Liver (tissue), 9 donors: ENCODE measurements around the gene PCYT1A. TPM values are rescaled to one million over a fixed set of nuclear protein-coding genes. Genes with fewer than 3 reads are reported as not detected.

Experiments used
- DNase-seq: peaks from one replicate; pipeline ENCODE4 v3.0.0-alpha.2; 2017; ENCODE audit warnings: low spot score
- H3K27ac ChIP-seq, 2 donors: one replicate each; pipeline ENCODE4 v1.7.0; 2013; ENCODE audit warnings: inconsistent platforms in 2 of 2, low read length in 2 of 2, control low read depth in 1 of 2, low read depth in 1 of 2, mild to moderate bottlenecking in 1 of 2
- H3K27me3 ChIP-seq, 4 donors: one replicate each; pipeline versions ENCODE4 v1.6.1 to v1.7.0; 2013; ENCODE audit warnings: low read length in 3 of 4, inconsistent platforms in 1 of 4, mild to moderate bottlenecking in 1 of 4, moderate library complexity in 1 of 4; ENCODE audit not compliant: control insufficient read depth in 4 of 4, insufficient read depth in 4 of 4
- H3K36me3 ChIP-seq, 4 donors: one replicate each; pipeline versions ENCODE4 v1.6.1 to v1.7.0; 2013; ENCODE audit warnings: low read length in 3 of 4, mild to moderate bottlenecking in 3 of 4, low read depth in 1 of 4, moderate library complexity in 1 of 4; ENCODE audit not compliant: control insufficient read depth in 4 of 4, insufficient read depth in 3 of 4
- H3K4me1 ChIP-seq, 4 donors: one replicate each; pipeline versions ENCODE4 v1.6.1 to v1.7.0; 2013; ENCODE audit warnings: low read length in 3 of 4, mild to moderate bottlenecking in 3 of 4, moderate library complexity in 1 of 4; ENCODE audit not compliant: control insufficient read depth in 4 of 4, insufficient read depth in 4 of 4
- H3K4me3 ChIP-seq, 3 donors: one replicate each; pipeline versions ENCODE4 v1.6.1 to v1.7.0; 2013; ENCODE audit warnings: low read length in 3 of 3, control low read depth in 1 of 3, low read depth in 1 of 3, mild to moderate bottlenecking in 1 of 3
- H3K9ac ChIP-seq, 2 donors: one replicate each; pipeline ENCODE4 v1.7.0; 2013; ENCODE audit warnings: low read length in 2 of 2, mild to moderate bottlenecking in 2 of 2, moderate library complexity in 2 of 2, control low read depth in 1 of 2, low read depth in 1 of 2
- H3K9me3 ChIP-seq, 4 donors: one replicate each; pipeline versions ENCODE4 v1.6.1 to v1.7.0; 2013; ENCODE audit warnings: low read length in 3 of 4; ENCODE audit not compliant: control insufficient read depth in 4 of 4
- ATF3 ChIP-seq: IDR thresholded peaks from 2 replicates; pipeline ENCODE4 v1.6.1; 2016; ENCODE audit warnings: antibody characterized with exemption
- CTCF ChIP-seq: fragments of 150-350 bp; IDR thresholded peaks from 2 replicates; pipeline ENCODE4 v1.5.1; 2017; ENCODE audit warnings: improper control_type of control experiment, low read depth, low read length; ENCODE audit not compliant: missing input control
- FOXA1 ChIP-seq: IDR thresholded peaks from 2 replicates; pipeline ENCODE4 v1.6.1; 2016; ENCODE audit warnings: antibody characterized with exemption
- FOXA2 ChIP-seq: IDR thresholded peaks from 2 replicates; pipeline ENCODE4 v1.6.1; 2016; ENCODE audit warnings: antibody characterized with exemption
- GABPA ChIP-seq, 2 donors: IDR thresholded peaks in 1 of 2; conservative IDR thresholded peaks in 1 of 2; 2 replicates each; pipeline ENCODE4 v1.6.1; 2016; ENCODE audit warnings: antibody characterized with exemption in 2 of 2, mild to moderate bottlenecking in 1 of 2, moderate library complexity in 1 of 2
- HNF4A ChIP-seq, 2 donors: conservative IDR thresholded peaks; 2 replicates each; pipeline ENCODE4 v1.6.1; 2016; ENCODE audit warnings: antibody characterized with exemption in 2 of 2, mild to moderate bottlenecking in 2 of 2
- HNF4G ChIP-seq: IDR thresholded peaks from 2 replicates; pipeline ENCODE4 v1.6.1; 2016; ENCODE audit warnings: antibody characterized with exemption
- JUND ChIP-seq, 2 donors: IDR thresholded peaks; 2 replicates each; pipeline ENCODE4 v1.6.1; 2016; ENCODE audit warnings: antibody characterized with exemption in 2 of 2
- NR2F2 ChIP-seq: IDR thresholded peaks from 2 replicates; pipeline ENCODE4 v1.6.1; 2016; ENCODE audit warnings: antibody characterized with exemption
- RAD21 ChIP-seq, 2 donors: IDR thresholded peaks; 2 replicates each; pipeline ENCODE4 v1.6.1; 2016; ENCODE audit warnings: antibody characterized with exemption in 2 of 2, mild to moderate bottlenecking in 2 of 2
- REST ChIP-seq: IDR thresholded peaks from 2 replicates; pipeline ENCODE4 v1.6.1; 2016; ENCODE audit warnings: antibody characterized with exemption, mild to moderate bottlenecking
- RXRA ChIP-seq, 2 donors: IDR thresholded peaks; 2 replicates each; pipeline ENCODE4 v1.6.1; 2017 to 2018; ENCODE audit warnings: antibody characterized with exemption in 2 of 2, mild to moderate bottlenecking in 1 of 2
- SP1 ChIP-seq: IDR thresholded peaks from 2 replicates; pipeline ENCODE4 v1.6.1; 2018; ENCODE audit warnings: antibody characterized with exemption, mild to moderate bottlenecking
- YY1 ChIP-seq: IDR thresholded peaks from 2 replicates; pipeline ENCODE4 v1.6.1; 2016; ENCODE audit warnings: antibody characterized with exemption, mild to moderate bottlenecking
- WGBS: extraction: QIAGEN DNeasy Blood & Tissue Kit; methylation state at CpG from one replicate; pipeline ENCODE4 v1.1.7; 2013; 5-methylcytosine and 5-hydroxymethylcytosine counted together
- polyA plus RNA-seq, 2 donors: library from polyadenylated mRNA; stranded (reverse) in 1 of 2; unstranded in 1 of 2; fragments of 200-250 nt in 1 of 2; fragments of >200 nt in 1 of 2; fragmentation: Nextera tagmentation in 1 of 2; extraction: Ambion mirVana in 1 of 2; gene quantifications; one replicate each; pipeline versions ENCODE4 v1.2.1 to v1.2.3, GENCODE V29; 2013 to 2015
- total RNA-seq, 2 donors: library from RNA; depleted of rRNA; stranded (reverse); fragments of >200 nt; gene quantifications; one replicate each; pipeline ENCODE4 v1.2.3, GENCODE V29; 2014
- TF ChIP-seq, protein P1 (sequence below): IDR thresholded peaks from 2 replicates; pipeline ENCODE4 v1.6.1; 2016; ENCODE audit warnings: antibody characterized with exemption
- TF ChIP-seq, protein P2 (sequence below): IDR thresholded peaks from 2 replicates; pipeline ENCODE4 v1.6.1; 2016; ENCODE audit warnings: antibody characterized with exemption
- donor health status: healthy.
- donor health status: healthy.
- donor health status: healthy.
- donor health status: healthy.
- donor health status: healthy.

The PCYT1A gene
- total and polyA plus RNA-seq, 4 donors: 12.5 to 56.8 (median 24.3) TPM

GRCh38 chr3:196232154-196232881 lies 55.2 kb downstream of the PCYT1A start:
- TF ChIP-seq, protein P1, sequence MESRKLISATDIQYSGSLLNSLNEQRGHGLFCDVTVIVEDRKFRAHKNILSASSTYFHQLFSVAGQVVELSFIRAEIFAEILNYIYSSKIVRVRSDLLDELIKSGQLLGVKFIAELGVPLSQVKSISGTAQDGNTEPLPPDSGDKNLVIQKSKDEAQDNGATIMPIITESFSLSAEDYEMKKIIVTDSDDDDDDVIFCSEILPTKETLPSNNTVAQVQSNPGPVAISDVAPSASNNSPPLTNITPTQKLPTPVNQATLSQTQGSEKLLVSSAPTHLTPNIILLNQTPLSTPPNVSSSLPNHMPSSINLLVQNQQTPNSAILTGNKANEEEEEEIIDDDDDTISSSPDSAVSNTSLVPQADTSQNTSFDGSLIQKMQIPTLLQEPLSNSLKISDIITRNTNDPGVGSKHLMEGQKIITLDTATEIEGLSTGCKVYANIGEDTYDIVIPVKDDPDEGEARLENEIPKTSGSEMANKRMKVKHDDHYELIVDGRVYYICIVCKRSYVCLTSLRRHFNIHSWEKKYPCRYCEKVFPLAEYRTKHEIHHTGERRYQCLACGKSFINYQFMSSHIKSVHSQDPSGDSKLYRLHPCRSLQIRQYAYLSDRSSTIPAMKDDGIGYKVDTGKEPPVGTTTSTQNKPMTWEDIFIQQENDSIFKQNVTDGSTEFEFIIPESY: no peak
- TF ChIP-seq REST (no peak), RAD21 (IDR thresholded peaks at IDR 0.05) (no peak), ATF3 (no peak), RXRA (IDR thresholded peaks at IDR 0.05) (no peak), CTCF (no peak), SP1 (no peak), NR2F2 (no peak), HNF4G (no peak), HNF4A (conservative IDR thresholded peaks at IDR 0.05) (no peak), FOXA2 (no peak), YY1 (no peak), GABPA (IDR thresholded peaks at IDR 0.05 in 1 of 2, conservative IDR thresholded peaks at IDR 0.05 in 1 of 2) (no peak), FOXA1 (no peak), JUND (IDR thresholded peaks at IDR 0.05) (no peak)
- TF ChIP-seq, protein P2, sequence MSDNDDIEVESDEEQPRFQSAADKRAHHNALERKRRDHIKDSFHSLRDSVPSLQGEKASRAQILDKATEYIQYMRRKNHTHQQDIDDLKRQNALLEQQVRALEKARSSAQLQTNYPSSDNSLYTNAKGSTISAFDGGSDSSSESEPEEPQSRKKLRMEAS: no peak
- Histone ChIP-seq H3K9ac (no peak overlapping the region), H3K36me3 (peaks cover 3 to 63% (median 29%) of the 10 kb centered on the region in 4 donors), H3K27me3 (no peaks in the 10 kb centered on the region), H3K4me3 (no peak overlapping the region), H3K9me3 (no peaks in the 10 kb centered on the region), H3K27ac (no peak overlapping the region), H3K4me1 (no peaks in the 10 kb centered on the region)
- no peak for DNase-seq
- 96% methylated on average over 12 of the region's 12 CpGs for WGBS
